Measurements from ENCODE around the gene FAM124B.
"Not testable (repeated sequence)": the region's sequence is repeated elsewhere in the genome, so short reads cannot be mapped to it uniquely, and the experiment has no call there.

Gene FAM124B

DNA sequence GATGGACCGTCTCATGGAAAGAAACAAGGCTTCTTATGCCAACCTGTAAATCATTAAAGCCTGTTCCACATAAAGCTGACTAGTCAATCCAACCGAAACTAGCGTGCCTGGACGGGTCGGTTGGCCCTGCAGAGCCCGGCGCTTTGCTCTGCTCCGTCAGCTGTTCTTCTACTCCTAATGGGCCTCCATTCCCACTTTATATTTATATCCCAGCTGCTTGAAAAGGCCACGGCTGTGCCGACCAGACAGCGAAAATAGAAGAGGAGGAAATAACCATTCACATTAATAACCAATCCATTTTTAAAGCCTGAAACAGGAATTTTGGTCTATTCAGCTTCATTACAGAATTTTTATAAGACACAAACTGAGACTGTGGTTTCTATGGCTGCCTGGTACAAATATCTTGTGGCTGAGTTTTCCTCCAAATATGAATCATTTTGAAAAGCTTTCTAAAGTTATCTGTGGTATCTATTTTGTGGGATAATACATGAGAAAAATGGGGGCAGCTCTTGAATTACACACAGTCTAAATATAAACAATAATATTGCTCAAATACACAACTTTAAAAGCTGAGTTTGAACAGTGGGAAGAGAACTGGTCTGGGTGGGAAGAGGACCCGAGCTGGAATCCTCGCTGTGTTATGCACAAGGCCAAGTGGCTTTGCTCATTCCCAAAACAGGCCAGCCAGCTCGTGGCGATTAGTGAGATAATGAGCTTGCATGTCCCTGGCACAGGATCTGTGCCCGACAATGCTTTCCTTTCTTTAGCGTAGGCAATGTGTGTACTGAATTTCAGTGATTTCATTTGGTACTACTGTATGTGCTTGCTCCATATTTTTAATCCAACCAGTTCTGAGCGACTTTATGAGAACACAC lies 10.5 kb upstream of the FAM124B start:
- DNase-seq = peak; percentile 44

- DNase-seq = no peak
Measured at GRCh38 chr2:224410946-224411561, 9.1 kb upstream of the FAM124B start.

- no peak for DNase-seq
Measured at GRCh38 chr2:224408676-224409075, 6.8 kb upstream of the FAM124B start.

DNA sequence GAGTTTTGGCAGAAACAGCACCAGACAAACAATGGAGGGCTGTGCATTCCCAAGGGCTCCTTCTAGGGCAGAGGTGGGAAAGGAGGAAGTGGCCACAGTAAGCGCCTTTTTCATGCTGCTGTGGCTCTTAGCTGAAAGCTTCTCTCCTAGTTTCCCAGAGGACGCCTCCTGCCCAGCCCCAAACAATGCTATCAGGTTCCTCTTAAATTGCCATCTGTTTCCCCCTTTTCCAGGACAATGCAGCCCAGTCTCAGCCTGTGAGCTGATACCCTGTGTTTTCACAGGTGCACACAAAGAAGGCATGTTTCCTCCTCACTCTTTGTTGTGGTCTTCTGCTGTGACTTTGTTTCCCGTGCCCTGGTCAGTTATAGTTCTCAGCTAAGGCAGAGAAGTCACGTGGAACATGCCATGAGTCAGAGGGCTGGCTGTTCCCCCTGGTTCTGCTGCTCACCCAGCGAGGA lies 5.4 kb upstream of the FAM124B start:
- no peak for DNase-seq

DNA sequence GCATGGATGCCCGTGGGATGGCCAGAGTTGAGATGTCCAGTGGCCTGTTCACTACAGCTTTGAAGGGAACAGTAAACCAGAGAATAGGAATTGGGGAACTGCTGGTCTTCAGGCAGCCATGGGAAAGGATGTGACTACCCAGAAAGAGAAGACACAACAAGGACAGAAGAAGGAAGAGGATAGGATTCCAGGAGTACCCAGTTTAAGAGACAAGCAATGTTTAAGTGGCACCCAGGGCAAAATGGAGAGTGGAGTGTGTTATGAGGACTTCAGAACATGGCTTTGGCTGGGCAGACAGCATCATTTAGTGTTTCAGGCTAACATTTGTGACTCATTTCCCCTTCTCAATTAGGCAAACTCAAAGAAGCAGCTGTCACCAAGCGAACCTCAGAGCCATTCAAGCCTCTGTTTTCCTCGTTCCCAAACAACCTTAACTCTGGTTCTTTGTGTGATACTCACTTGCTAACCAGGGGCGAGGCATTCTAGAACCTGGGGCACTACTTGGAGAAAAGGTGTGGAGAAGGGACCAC lies 4.0 kb upstream of the FAM124B start:
- DNase-seq = no peak

- DNase-seq = no peak
Measured at GRCh38 chr2:224405412-224405811, 3.5 kb upstream of the FAM124B start.

DNA sequence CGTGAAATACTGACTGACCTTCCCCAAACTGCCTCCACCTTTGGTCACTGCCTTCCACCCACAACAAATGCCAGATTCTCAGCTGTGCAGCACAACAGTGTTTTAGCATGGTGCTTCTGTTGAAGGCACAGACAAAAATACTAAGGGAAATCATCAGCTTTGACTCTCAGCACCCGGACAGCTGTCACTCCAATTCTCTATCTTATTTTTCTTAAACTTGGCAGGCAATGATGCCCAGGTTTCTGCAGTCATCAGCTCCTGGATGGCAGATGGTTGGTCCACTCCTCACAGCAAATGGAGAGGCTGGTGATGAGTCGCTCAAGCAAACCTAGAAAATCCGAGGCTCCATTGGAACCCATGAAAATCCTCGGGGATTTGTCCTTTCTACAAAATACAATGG lies 2.9 kb upstream of the FAM124B start:
- no peak for DNase-seq

GRCh38 chr2:224403657-224404056 lies 1.8 kb upstream of the FAM124B start:
- no peak for DNase-seq

DNA sequence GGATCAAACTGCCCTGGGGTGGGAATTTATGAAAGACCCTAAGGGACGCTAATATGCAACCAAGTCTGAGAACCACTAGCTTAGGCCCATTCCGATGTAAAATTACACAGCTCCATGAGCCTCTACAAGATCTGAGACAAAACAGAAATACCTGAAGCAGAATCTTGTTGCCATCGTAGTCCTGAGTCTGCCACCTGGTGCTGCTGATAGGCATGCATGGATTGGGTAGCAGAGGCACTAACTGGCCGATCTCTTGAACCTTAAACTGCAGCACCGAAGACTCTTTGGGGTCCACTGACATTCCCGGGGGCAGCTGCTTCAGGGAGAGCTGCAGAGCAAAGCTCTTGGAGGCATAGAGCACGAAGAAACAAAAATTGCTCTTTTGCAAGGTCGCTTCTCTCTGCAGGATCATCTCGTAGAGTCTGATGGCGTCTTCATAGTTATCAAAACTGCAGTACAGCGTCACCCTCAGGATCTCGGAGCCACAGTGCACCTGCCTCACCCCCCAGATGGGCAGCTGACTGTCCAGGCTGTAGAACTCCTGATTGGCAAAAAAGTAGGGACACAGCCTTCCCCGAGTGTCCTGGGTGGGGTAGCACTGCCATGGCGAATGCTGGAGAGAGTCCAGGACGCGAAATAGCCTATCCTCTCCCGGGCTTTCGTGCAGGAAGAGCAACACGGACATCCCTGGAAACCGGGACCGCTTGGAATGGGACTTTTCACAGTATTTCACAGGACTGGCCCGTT lies 848 bp downstream of the FAM124B start:
- no peak for DNase-seq

DNA sequence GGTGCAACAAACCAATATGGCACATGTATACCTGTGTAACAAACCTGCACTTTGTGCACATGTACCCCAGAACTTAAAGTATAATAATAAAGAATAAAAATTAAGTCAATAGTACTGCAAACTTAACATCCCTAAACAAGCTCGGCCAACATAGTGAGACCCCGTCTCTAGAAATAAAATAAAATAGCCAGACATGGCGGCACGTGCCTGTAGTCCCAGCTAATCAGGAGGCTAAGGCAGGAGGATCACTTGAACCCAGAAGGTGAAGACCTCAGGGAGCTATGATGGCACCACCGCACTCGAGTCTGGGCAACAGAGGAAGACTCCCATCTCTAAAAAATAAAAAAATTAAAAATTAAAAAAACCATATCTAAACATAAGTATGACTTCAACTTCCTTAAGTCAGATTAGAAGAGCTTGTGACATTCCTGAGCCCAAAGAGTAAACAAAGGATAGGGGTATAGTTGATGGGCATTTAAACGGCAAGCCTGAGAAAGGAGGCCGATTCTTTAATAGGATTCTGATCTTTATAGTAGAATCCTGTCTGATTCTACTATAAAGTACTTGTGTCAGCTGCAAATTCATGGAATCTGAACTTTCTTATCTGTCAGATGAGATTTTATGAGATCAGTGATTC lies 1.6 kb downstream of the FAM124B start:
- no peak for DNase-seq

- no peak for DNase-seq
Measured at GRCh38 chr2:224398289-224398688, 3.6 kb downstream of the FAM124B start.

GRCh38 chr2:224397100-224397499 lies 4.8 kb downstream of the FAM124B start:
- DNase-seq = not testable (repeated sequence)

GRCh38 chr2:224395620-224396390 lies 6.1 kb downstream of the FAM124B start:
- DNase-seq = no peak

DNA sequence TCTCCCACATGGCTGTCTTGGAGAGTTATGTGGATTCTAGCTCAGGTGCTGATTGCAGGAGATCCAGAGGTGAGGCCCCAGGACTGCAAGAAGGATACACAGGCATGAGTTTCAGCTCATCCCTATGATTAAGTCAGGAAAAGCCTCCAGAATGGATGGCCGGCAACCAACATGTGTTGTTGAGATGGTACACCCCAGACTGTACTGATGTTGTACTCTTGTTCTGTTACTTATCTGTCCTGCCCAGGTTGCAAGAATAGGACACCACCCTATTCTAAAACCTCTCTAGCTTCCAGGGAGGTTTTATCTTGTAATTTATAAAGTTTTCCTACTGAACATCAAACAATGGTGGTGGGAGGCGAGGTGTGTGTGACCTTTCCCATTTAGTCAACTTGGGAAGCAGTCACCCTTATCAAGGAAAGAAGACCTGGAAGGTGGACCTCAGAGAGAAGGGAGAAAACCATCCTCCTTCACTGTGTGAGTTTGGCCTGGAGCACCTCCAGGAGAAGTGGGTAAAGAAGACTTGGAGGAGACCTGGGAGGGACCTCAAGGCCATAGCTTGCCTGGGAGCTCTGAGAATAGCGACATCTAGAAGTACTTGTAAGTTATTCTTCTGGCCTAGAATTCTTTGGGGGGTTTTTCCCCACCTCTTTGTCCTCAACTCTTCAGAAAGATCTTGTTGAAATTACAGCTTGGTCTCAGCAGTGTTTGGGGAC lies 8.6 kb downstream of the FAM124B start:
- DNase-seq = no peak

DNA sequence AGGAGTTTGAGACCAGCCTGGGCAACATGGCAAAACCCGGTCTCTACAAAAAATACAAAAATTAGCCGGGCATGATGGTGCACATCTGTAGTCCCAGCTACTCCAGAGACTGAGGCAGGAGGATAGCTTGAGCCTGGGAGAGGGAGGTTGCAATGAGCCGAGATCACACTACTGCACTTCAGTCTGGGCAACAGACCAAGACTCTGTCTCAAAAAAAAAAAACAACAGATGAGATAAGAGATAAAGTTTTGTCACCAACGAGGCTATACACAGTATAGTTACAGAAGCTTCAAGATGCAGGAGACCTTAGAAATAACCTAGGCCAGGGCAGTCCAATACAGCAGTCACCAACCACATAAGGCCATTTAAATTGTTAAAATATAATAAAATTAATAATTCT lies 9.4 kb downstream of the FAM124B start:
- no peak for DNase-seq

- no peak for DNase-seq
Measured at GRCh38 chr2:224389317-224389716, 12.6 kb downstream of the FAM124B start.

DNA sequence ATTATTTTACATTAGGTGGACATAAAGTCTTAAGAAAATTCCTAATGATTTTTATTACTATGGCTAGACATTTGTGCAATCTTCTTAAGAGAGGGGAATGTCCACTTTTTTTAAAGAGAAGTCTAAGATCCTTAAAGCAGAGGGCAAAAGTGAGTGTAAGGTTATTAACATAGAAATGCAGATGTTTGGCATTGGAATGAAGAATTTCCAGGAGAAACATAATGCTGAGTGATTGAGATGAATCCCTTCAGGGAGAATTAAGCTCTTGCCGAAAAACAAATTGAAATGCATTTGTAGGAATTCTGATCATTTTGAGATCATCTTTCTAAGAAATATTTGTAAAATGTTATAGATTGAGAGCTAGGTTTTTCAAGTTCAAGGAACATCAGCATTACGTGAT lies 15.0 kb downstream of the FAM124B start:
- no peak for DNase-seq

GRCh38 chr2:224382973-224383555 lies 18.8 kb downstream of the FAM124B start:
- DNase-seq = no peak

DNA sequence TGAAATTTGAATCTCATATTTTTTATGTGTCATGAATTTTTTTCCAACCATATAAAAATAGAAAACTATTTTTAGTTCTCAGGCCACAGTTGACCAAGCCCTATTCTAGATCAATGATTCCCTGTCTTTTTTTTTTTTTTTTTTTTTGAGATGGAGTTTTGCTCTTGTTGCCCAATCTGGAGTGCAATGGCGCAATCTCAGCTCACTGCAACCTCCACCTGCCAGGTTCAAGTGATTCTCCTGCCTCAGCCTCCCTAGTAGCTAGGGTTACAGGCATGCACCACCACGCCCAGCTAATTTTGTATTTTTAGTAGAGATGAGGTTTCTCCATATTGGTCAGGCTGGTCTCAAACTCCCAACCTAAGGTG lies 19.6 kb downstream of the FAM124B start:
- not testable (repeated sequence) for DNase-seq

GRCh38 chr2:224381521-224382279 lies 20.2 kb downstream of the FAM124B start:
- no peak for DNase-seq
